Measurements from ENCODE around the gene DPRX. TPM values are rescaled to one million over a fixed set of nuclear protein-coding genes. Genes with fewer than 3 reads are reported as not detected.

Gene DPRX
- total and polyA plus RNA-seq, 2 donors (not counting 3 experiments of a cell fraction or from before 2014, with no cell fraction given) = not detected

DNA sequence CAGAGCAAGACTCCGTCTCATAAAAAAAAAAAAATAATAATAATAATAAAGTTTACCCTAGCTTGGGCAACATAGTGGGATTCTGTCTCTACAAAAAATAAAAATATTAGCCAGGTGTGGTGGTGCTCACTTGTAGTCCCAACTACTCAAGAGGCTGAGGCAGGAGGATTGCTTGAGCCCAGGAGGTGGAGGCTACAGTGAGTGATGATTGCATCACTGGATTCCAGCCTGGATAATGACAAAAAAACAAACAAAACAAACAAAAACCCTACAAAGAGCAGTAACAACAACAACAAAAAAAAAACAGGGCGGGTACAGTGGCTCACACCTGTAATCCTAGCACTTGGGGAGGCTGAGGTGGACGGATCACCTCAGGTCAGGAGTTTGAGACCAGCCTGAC, 48.6 kb upstream of the DPRX start:
- H4K20me1 ChIP-seq (replicated peaks; ENCODE audit: control insufficient read depth, extremely low read depth, insufficient read depth, low read length) = no peaks in the 10 kb centered on the region
- H3K79me2 ChIP-seq (ENCODE audit: control insufficient read depth, insufficient read depth, low read length) = no peaks in the 10 kb centered on the region
- no peak overlapping the region for H3K9ac ChIP-seq (replicated peaks; ENCODE audit: extremely low read depth, insufficient read depth, low read length)
- dilution Hi-C loops (cut with MboI; ENCODE audit: extremely low pct_ligation_motif_present, low sequenced_read_pairs) (no loop called here), intact Hi-C loops (cut with micrococcal nuclease) (no loop called here)
- no peaks in the 10 kb centered on the region for H3K4me1 ChIP-seq (ENCODE audit: control insufficient read depth, extremely low read depth, insufficient read depth, low read length)
- no peak overlapping the region for H3K27ac ChIP-seq (ENCODE audit: insufficient read depth, low read depth, low read length)
- no peak overlapping the region for H2AFZ ChIP-seq (ENCODE audit: low read depth, low read length)
- CTCF ChIA-PET = no interaction called here
- H3K9me3 ChIP-seq (replicated peaks; ENCODE audit: control insufficient read depth, insufficient read depth, low read length) = peaks cover 2% of the 10 kb centered on the region
- no peaks in the 10 kb centered on the region for H3K36me3 ChIP-seq (ENCODE audit: control insufficient read depth in 2 of 2, extremely low read depth in 1 of 2, insufficient read depth in 2 of 2, low read length in 2 of 2)
- H3K4me2 ChIP-seq (ENCODE audit: insufficient read depth, low read length) = no peak overlapping the region
- H3K4me3 ChIP-seq (replicated peaks in 1 of 3; ENCODE audit: insufficient read depth in 1 of 3, low read depth in 1 of 3, low read length in 3 of 3) = no peak overlapping the region
- POLR2A ChIA-PET = interaction anchor here (0.7 kb wide), 1 partner anchor 250 kb away, joined by 3 read pairs; no protein-coding TSS in a partner anchor
- no peaks in the 10 kb centered on the region for H3K27me3 ChIP-seq (ENCODE audit: control insufficient read depth in 2 of 2, insufficient read depth in 2 of 2, low read length in 2 of 2)
- no peaks in the 10 kb centered on the region for H3K9me1 ChIP-seq (replicated peaks; ENCODE audit: control insufficient read depth, extremely low read depth, insufficient read depth, low read length)
- no peak for TF ChIP-seq GATA2 (IDR thresholded peaks at IDR 0.05; ENCODE audit: insufficient read depth, insufficient read length, low read depth, low read length)
- BruUV-seq (replicated peaks) = no TSS peak
- DNase-seq (ENCODE audit: low read depth, low spot score) (no peak), FAIRE-seq (no peak)

DNA sequence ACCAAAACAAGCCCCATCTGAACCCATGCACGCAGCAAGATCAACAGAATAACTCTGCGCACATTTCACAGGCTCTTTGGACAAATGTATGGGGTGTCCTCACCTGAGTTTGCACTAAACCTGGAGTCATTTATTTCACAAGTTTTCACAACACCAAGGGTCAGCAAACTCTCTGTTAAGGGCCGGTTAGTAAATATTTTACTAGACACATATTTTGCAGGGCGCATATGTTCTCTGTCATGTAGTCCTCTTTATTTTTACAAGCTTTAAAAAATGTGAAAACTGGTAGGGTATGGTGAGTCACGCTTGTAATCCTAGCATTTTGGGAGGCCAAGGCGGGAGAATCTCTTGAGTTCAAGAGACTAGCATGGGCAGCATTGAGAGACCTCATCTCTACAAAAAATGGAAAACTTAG, 45.5 kb upstream of the DPRX start:
- H2AFZ ChIP-seq (ENCODE audit: low read depth, low read length) = no peak overlapping the region
- H3K27ac ChIP-seq (ENCODE audit: insufficient read depth, low read depth, low read length) = no peak overlapping the region
- ChIA-PET CTCF (no interaction called here), POLR2A (no interaction called here)
- H3K79me2 ChIP-seq (ENCODE audit: control insufficient read depth, insufficient read depth, low read length) = no peaks in the 10 kb centered on the region
- BruUV-seq (replicated peaks) = no TSS peak
- no peak overlapping the region for H3K4me3 ChIP-seq (replicated peaks in 1 of 3; ENCODE audit: insufficient read depth in 1 of 3, low read depth in 1 of 3, low read length in 3 of 3)
- H3K9me1 ChIP-seq (replicated peaks; ENCODE audit: control insufficient read depth, extremely low read depth, insufficient read depth, low read length) = no peaks in the 10 kb centered on the region
- H3K4me1 ChIP-seq (ENCODE audit: control insufficient read depth, extremely low read depth, insufficient read depth, low read length) = no peaks in the 10 kb centered on the region
- no peaks in the 10 kb centered on the region for H3K36me3 ChIP-seq (ENCODE audit: control insufficient read depth in 2 of 2, extremely low read depth in 1 of 2, insufficient read depth in 2 of 2, low read length in 2 of 2)
- no peak for DNase-seq (ENCODE audit: low read depth, low spot score)
- H3K4me2 ChIP-seq (ENCODE audit: insufficient read depth, low read length) = no peak overlapping the region
- H3K9me3 ChIP-seq (replicated peaks; ENCODE audit: control insufficient read depth, insufficient read depth, low read length) = no peaks in the 10 kb centered on the region
- no peaks in the 10 kb centered on the region for H3K27me3 ChIP-seq (ENCODE audit: control insufficient read depth in 2 of 2, insufficient read depth in 2 of 2, low read length in 2 of 2)
- intact Hi-C loops (cut with micrococcal nuclease) = no loop called here
- TF ChIP-seq FOS (IDR thresholded peaks at IDR 0.05; ENCODE audit: borderline replicate concordance, insufficient read depth, low read length) (no peak), POLR2AphosphoS5 (IDR thresholded peaks at IDR 0.05; ENCODE audit: insufficient read depth, low read depth, low read length) (no peak), POLR2A (IDR thresholded peaks at IDR 0.05; ENCODE audit: low read depth, low read length) (no peak), EZH2 (IDR thresholded peaks at IDR 0.05; ENCODE audit: borderline replicate concordance, low read depth, low read length, severe bottlenecking) (no peak), JUN (IDR thresholded peaks at IDR 0.05; ENCODE audit: borderline replicate concordance, insufficient read depth, insufficient read length, low read depth) (no peak), GATA2 (IDR thresholded peaks at IDR 0.05; ENCODE audit: insufficient read depth, insufficient read length, low read depth, low read length) (no peak), MYC (IDR thresholded peaks at IDR 0.05; ENCODE audit: low read depth, low read length) (no peak)
- TF ChIP-seq, protein P1, sequence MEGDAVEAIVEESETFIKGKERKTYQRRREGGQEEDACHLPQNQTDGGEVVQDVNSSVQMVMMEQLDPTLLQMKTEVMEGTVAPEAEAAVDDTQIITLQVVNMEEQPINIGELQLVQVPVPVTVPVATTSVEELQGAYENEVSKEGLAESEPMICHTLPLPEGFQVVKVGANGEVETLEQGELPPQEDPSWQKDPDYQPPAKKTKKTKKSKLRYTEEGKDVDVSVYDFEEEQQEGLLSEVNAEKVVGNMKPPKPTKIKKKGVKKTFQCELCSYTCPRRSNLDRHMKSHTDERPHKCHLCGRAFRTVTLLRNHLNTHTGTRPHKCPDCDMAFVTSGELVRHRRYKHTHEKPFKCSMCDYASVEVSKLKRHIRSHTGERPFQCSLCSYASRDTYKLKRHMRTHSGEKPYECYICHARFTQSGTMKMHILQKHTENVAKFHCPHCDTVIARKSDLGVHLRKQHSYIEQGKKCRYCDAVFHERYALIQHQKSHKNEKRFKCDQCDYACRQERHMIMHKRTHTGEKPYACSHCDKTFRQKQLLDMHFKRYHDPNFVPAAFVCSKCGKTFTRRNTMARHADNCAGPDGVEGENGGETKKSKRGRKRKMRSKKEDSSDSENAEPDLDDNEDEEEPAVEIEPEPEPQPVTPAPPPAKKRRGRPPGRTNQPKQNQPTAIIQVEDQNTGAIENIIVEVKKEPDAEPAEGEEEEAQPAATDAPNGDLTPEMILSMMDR (IDR thresholded peaks at IDR 0.05; ENCODE audit: extremely low read depth in 1 of 2, insufficient read depth in 1 of 2, low read depth in 1 of 2, low read length in 2 of 2) = no peak
- TF ChIP-seq, protein P2, sequence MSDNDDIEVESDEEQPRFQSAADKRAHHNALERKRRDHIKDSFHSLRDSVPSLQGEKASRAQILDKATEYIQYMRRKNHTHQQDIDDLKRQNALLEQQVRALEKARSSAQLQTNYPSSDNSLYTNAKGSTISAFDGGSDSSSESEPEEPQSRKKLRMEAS (IDR thresholded peaks at IDR 0.05; ENCODE audit: insufficient read depth, insufficient read length) = no peak
- no peak for FAIRE-seq
- H4K20me1 ChIP-seq (replicated peaks; ENCODE audit: control insufficient read depth, extremely low read depth, insufficient read depth, low read length) = no peaks in the 10 kb centered on the region
- no peak overlapping the region for H3K9ac ChIP-seq (replicated peaks; ENCODE audit: extremely low read depth, insufficient read depth, low read length)
- dilution Hi-C loops (cut with MboI; ENCODE audit: extremely low pct_ligation_motif_present, low sequenced_read_pairs) = no loop called here

Data from endothelial cell of umbilical vein (primary cell).